ENCODE data around the gene SHOX.

DNA sequence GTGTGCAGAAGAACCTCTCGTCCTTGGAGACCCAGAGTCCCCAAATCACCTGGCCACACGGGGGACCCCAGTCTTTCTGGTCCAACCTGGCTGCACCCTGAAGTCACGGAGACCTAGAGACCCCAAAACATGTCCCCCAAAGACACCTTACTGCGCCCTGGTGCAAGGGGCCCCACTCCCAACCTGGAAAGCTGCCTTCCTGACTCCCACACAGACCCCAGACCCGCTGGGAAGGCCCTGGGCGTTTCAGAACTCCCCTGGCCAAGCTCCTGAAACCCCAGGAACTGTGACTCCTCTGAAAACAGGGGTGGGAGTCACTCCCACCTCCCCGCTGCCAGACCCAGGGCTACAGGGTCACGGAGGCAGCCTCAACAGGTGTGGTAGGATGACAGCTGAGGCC, 12.7 kb upstream of the SHOX start:
- TF ChIP-seq POLR2AphosphoS5 (IDR thresholded peaks at IDR 0.05; ENCODE audit: low read depth, low read length): no peak
- TF ChIP-seq, protein P1, sequence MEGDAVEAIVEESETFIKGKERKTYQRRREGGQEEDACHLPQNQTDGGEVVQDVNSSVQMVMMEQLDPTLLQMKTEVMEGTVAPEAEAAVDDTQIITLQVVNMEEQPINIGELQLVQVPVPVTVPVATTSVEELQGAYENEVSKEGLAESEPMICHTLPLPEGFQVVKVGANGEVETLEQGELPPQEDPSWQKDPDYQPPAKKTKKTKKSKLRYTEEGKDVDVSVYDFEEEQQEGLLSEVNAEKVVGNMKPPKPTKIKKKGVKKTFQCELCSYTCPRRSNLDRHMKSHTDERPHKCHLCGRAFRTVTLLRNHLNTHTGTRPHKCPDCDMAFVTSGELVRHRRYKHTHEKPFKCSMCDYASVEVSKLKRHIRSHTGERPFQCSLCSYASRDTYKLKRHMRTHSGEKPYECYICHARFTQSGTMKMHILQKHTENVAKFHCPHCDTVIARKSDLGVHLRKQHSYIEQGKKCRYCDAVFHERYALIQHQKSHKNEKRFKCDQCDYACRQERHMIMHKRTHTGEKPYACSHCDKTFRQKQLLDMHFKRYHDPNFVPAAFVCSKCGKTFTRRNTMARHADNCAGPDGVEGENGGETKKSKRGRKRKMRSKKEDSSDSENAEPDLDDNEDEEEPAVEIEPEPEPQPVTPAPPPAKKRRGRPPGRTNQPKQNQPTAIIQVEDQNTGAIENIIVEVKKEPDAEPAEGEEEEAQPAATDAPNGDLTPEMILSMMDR (IDR thresholded peaks at IDR 0.05 in 2 of 3, conservative IDR thresholded peaks at IDR 0.05 in 1 of 3; ENCODE audit: borderline replicate concordance in 1 of 3, insufficient read depth in 1 of 3, low read depth in 2 of 3, low read length in 2 of 3): no peak
- no peak for TF ChIP-seq EGR1 (IDR thresholded peaks at IDR 0.05; ENCODE audit: low read depth)
- no peak for TF ChIP-seq ZNF274 (IDR thresholded peaks at IDR 0.05; ENCODE audit: low read depth, low read length)
- no peak for TF ChIP-seq ZFX (IDR thresholded peaks at IDR 0.05)
- TF ChIP-seq POLR2A (IDR thresholded peaks at IDR 0.05; ENCODE audit: borderline replicate concordance, extremely low read depth, insufficient read depth, insufficient read length): no peak
- TF ChIP-seq, protein P2, sequence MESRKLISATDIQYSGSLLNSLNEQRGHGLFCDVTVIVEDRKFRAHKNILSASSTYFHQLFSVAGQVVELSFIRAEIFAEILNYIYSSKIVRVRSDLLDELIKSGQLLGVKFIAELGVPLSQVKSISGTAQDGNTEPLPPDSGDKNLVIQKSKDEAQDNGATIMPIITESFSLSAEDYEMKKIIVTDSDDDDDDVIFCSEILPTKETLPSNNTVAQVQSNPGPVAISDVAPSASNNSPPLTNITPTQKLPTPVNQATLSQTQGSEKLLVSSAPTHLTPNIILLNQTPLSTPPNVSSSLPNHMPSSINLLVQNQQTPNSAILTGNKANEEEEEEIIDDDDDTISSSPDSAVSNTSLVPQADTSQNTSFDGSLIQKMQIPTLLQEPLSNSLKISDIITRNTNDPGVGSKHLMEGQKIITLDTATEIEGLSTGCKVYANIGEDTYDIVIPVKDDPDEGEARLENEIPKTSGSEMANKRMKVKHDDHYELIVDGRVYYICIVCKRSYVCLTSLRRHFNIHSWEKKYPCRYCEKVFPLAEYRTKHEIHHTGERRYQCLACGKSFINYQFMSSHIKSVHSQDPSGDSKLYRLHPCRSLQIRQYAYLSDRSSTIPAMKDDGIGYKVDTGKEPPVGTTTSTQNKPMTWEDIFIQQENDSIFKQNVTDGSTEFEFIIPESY (IDR thresholded peaks at IDR 0.05; ENCODE audit: extremely low read depth, insufficient replicate concordance, low read length): no peak
- no peak for TF ChIP-seq YY1 (IDR thresholded peaks at IDR 0.05; ENCODE audit: extremely low read depth, insufficient replicate concordance, low read depth, low read length)
- no peak for TF ChIP-seq MAX (IDR thresholded peaks at IDR 0.05)
- TF ChIP-seq FOSL1 (IDR thresholded peaks at IDR 0.05; ENCODE audit: low read depth): no peak
- no peak for TF ChIP-seq EZH2phosphoT487 (IDR thresholded peaks at IDR 0.05; ENCODE audit: borderline replicate concordance)
- TF ChIP-seq REST (IDR thresholded peaks at IDR 0.05; ENCODE audit: low read depth): no peak
- TF ChIP-seq EZH2 (IDR thresholded peaks at IDR 0.05): no peak
- no peak for TF ChIP-seq TCF7L2 (IDR thresholded peaks at IDR 0.05; ENCODE audit: borderline replicate concordance, extremely low read depth, insufficient read depth, insufficient read length)
